Measurements from ENCODE around the gene SSTR3. TPM values are rescaled to one million over a fixed set of nuclear protein-coding genes. Genes with fewer than 3 reads are reported as not detected.

SSTR3 gene
- total and polyA plus RNA-seq, 9 of the 15 experiments (the other 6 are each of a cell fraction or from before 2014, with no cell fraction given), result 0.03 TPM; not detected in 8

DNA sequence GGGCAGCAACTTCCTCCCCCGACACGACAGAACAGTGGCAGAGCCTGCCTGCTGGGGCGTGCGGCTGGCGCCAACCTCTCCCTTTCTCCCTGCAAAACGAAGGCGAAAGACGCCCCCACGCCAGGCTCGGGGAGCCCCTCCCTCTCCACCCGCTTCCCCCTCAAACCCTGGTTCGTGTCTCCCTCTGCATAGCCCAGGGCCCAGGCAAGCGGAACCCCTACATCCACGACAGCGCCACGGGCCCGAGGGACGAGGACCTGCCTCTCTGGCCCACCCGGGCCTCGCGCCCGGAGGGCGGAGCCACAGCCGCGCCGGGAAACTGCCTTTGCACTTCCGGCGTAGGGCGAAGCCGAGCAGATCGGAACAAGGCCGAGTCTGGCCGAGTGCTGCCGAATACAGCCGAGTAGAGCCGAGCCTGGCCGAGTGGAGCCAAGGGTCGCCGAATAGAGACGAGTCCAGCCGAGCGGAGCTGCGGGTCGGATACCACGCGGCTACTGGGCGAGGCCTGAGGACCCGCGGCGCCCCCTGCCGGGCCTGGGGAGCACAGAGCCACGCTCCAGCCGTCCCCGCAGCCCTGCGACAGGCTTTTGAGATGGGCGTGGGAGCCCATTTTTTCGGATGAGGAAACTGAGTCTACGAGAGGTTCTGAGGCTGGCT lies 13.0 kb downstream of the SSTR3 start (continued):
- TF ChIP-seq, protein P1, sequence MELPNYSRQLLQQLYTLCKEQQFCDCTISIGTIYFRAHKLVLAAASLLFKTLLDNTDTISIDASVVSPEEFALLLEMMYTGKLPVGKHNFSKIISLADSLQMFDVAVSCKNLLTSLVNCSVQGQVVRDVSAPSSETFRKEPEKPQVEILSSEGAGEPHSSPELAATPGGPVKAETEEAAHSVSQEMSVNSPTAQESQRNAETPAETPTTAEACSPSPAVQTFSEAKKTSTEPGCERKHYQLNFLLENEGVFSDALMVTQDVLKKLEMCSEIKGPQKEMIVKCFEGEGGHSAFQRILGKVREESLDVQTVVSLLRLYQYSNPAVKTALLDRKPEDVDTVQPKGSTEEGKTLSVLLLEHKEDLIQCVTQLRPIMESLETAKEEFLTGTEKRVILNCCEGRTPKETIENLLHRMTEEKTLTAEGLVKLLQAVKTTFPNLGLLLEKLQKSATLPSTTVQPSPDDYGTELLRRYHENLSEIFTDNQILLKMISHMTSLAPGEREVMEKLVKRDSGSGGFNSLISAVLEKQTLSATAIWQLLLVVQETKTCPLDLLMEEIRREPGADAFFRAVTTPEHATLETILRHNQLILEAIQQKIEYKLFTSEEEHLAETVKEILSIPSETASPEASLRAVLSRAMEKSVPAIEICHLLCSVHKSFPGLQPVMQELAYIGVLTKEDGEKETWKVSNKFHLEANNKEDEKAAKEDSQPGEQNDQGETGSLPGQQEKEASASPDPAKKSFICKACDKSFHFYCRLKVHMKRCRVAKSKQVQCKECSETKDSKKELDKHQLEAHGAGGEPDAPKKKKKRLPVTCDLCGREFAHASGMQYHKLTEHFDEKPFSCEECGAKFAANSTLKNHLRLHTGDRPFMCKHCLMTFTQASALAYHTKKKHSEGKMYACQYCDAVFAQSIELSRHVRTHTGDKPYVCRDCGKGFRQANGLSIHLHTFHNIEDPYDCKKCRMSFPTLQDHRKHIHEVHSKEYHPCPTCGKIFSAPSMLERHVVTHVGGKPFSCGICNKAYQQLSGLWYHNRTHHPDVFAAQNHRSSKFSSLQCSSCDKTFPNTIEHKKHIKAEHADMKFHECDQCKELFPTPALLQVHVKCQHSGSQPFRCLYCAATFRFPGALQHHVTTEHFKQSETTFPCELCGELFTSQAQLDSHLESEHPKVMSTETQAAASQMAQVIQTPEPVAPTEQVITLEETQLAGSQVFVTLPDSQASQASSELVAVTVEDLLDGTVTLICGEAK (IDR thresholded peaks at IDR 0.05), result peak; percentile 77
- TF ChIP-seq, protein P1 (CRISPR knock-in tag; IDR thresholded peaks at IDR 0.05), result no peak
- TF ChIP-seq SNIP1 (IDR thresholded peaks at IDR 0.05; ENCODE audit: low read depth) (no peak), SETDB1 (IDR thresholded peaks at IDR 0.05; ENCODE audit: low read length) (no peak), ZNF184 (CRISPR knock-in tag; IDR thresholded peaks at IDR 0.05) (no peak), HSF4 (CRISPR knock-in tag; IDR thresholded peaks at IDR 0.05; ENCODE audit: borderline replicate concordance) (no peak), NCOA6 (IDR thresholded peaks at IDR 0.05) (no peak), SMARCA5 (IDR thresholded peaks at IDR 0.05) (no peak), FOXJ2 (tag; IDR thresholded peaks at IDR 0.05) (0 out of 2 replicates have a peak, but pooled peaks have one; percentile 16), ZNF3 (CRISPR knock-in tag; IDR thresholded peaks at IDR 0.05) (no peak), SRSF3 (IDR thresholded peaks at IDR 0.05; ENCODE audit: insufficient read depth, low read length) (no peak), ZNF707 (CRISPR knock-in tag; conservative IDR thresholded peaks at IDR 0.05) (no peak), GTF2A2 (tag; IDR thresholded peaks at IDR 0.05) (no peak)
- TF ChIP-seq, protein P2, sequence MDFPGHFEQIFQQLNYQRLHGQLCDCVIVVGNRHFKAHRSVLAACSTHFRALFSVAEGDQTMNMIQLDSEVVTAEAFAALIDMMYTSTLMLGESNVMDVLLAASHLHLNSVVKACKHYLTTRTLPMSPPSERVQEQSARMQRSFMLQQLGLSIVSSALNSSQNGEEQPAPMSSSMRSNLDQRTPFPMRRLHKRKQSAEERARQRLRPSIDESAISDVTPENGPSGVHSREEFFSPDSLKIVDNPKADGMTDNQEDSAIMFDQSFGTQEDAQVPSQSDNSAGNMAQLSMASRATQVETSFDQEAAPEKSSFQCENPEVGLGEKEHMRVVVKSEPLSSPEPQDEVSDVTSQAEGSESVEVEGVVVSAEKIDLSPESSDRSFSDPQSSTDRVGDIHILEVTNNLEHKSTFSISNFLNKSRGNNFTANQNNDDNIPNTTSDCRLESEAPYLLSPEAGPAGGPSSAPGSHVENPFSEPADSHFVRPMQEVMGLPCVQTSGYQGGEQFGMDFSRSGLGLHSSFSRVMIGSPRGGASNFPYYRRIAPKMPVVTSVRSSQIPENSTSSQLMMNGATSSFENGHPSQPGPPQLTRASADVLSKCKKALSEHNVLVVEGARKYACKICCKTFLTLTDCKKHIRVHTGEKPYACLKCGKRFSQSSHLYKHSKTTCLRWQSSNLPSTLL (IDR thresholded peaks at IDR 0.05), result no peak
- TF ChIP-seq, protein P3, sequence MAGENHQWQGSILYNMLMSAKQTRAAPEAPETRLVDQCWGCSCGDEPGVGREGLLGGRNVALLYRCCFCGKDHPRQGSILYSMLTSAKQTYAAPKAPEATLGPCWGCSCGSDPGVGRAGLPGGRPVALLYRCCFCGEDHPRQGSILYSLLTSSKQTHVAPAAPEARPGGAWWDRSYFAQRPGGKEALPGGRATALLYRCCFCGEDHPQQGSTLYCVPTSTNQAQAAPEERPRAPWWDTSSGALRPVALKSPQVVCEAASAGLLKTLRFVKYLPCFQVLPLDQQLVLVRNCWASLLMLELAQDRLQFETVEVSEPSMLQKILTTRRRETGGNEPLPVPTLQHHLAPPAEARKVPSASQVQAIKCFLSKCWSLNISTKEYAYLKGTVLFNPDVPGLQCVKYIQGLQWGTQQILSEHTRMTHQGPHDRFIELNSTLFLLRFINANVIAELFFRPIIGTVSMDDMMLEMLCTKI (IDR thresholded peaks at IDR 0.05; ENCODE audit: partially characterized antibody), result no peak
- TF ChIP-seq, protein P4, sequence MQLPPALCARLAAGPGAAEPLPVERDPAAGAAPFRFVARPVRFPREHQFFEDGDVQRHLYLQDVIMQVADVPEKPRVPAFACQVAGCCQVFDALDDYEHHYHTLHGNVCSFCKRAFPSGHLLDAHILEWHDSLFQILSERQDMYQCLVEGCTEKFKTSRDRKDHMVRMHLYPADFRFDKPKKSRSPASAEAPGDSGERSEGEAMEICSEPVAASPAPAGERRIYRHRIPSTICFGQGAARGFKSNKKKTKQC (CRISPR knock-in tag; IDR thresholded peaks at IDR 0.05), result peak; percentile 64; the same call in 1 of the 2 replicates

All from K562 (cell line).